LNCaP clone FGC (cell line): ENCODE measurements around the gene PFKFB2.

Experiments used
- DNase-seq: peaks from one replicate; pipeline ENCODE4 v3.0.0-alpha.2; 2011; ENCODE audit warnings: low read depth
- H3K4me3 ChIP-seq: 2 replicates; pipeline ENCODE4 v1.5.1; 2011; ENCODE audit warnings: mild to moderate bottlenecking, low read depth, low read length, control low read depth
- TF ChIP-seq, protein P1 (sequence below): IDR thresholded peaks from 2 replicates; pipeline ENCODE4 v1.5.1; 2012; ENCODE audit warnings: mild to moderate bottlenecking; ENCODE audit not compliant: control insufficient read depth, insufficient read depth; ENCODE audit errors: extremely low read depth

PFKFB2 gene

DNA sequence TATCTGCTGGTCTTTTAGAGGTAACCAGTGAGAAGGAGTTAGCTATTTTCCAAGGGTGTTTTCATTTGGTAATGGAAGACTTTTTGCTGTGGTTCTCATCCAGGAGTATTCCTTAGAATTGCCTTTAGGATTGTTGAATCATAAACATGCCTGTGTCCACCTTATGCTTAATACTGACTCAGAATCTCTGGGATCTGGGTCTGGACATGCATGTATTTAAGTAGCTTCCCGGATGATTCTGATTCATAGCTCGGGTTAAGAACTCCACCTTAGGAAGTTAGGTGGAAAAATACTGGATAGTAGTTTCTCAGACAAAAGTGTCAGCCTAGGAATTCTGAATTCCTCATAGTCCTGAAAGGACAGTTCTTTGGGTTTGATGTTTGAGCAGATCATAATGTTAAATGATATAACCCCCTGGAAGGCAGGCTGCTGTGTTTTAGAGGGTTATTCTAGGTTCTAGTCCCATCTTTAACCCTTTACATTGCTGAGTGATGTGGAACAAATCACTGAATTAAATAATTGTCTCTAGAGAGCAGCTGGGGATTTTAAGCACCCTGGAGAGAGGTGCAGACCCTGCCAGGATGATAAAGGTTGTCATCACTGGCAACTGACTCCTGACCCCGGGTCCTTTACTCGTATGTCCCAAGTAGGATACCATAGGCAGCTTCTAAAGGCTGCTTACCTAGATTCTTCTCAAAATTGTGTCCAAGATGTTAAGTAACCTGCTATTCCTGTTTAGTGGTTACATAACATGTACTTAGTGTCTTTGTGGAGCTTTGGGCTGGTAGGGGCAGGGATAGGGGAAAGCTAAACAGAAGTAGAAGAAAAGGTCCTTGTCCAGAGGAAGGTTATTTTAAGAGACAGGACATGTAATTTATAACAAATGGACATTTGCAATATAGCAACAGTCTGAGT, 21.1 kb downstream of the PFKFB2 start:
- no peak for DNase-seq
- TF ChIP-seq, protein P1, sequence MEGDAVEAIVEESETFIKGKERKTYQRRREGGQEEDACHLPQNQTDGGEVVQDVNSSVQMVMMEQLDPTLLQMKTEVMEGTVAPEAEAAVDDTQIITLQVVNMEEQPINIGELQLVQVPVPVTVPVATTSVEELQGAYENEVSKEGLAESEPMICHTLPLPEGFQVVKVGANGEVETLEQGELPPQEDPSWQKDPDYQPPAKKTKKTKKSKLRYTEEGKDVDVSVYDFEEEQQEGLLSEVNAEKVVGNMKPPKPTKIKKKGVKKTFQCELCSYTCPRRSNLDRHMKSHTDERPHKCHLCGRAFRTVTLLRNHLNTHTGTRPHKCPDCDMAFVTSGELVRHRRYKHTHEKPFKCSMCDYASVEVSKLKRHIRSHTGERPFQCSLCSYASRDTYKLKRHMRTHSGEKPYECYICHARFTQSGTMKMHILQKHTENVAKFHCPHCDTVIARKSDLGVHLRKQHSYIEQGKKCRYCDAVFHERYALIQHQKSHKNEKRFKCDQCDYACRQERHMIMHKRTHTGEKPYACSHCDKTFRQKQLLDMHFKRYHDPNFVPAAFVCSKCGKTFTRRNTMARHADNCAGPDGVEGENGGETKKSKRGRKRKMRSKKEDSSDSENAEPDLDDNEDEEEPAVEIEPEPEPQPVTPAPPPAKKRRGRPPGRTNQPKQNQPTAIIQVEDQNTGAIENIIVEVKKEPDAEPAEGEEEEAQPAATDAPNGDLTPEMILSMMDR: no peak
- H3K4me3 ChIP-seq: no peak overlapping the region

DNA sequence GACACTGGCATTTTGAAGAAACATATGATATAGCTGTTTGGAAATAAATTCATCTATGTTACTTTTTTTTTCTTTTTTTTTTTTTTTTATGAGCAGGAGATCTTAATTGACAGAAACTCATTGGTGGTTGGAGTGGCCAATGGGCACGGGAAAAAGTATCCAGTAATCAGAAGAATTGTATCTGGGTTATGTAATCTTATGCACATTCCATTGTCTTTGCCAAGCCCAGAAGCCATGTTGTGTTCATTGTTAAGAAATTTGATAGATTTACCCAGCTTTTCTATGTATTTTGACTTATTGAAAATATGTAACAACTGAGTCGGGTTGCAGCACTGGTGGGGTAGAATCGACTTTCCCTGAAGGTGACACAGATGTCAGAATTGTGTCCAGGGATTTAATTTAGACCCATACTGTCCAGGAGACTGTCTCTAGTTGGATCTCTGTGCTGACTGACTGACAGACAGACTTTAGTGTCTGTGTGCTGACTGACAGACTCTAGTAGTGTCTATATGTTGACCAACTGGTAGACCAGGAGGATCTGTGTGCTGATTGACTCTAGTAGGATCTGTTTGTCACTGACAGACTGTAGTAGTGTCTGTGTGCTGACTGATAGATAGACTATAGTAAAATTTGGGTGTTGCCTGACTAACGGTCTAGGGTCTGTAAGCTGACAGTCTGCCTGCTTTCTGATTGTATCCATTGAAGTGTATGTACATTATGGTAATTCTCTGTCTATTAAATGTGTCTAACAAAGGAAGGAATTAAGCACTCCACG, 23.3 kb downstream of the PFKFB2 start:
- TF ChIP-seq, protein P1: no peak
- DNase-seq: no peak
- no peak overlapping the region for H3K4me3 ChIP-seq

DNA sequence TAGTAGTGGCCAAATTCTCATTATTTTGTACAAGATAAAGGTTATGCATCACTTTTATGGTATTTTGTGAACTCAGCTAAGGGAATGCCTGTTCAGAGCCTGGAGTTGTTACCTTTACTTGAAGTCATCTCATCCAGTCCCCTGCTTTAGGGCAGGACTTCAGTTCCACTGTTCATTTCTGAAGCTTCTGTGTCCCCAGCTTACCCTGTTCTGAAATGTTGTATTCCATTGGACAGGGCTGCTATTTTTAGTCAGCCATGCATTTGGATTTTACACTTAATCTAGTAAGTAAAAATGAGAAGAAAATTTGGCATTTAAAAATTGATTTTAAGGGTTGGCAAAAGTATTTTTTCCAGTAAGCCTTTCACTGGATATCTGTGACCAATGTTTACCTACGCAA, 23.9 kb downstream of the PFKFB2 start:
- DNase-seq: no peak

DNA sequence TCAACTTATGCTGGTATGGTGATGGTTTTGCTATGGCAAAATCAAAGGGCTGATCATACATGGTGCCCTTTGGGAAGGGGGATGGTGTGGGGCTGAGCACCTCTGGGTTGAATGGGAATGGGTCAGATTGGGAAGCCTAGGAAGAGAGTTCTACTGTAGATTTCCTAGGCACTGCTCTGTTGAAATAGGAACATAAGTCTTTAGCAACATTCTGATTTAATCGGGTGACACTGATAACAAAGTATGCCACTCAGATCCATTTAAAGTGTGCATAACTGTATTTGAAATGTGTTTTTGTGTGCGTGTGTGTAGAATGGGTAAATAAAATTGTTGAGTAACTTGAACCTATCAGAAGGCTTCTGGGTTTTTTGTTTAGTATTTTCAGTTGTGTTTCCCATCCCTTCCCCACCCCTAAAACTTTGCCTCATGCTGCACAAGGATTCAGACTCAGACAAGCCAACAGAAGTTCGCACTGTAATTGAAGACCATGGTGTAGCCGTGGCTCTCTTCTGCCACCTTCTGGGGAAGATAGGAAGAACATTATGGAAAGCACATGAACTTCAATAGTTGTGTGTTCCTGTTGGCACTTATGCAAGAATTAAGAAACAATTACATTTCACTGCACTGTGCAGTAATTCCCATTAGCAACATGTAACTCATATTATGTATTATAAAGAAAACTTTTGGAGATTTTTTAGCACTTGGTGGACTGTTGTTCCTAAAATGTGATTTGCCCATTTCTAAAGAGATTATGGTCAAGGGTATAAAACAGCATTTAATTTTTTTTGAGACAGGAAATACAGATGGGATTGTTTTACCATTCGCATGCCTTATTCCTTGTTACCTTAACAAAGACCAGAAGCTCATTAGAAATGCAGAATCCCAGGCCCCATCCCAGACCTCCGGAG, 24.6 kb downstream of the PFKFB2 start:
- TF ChIP-seq, protein P1: peak; percentile 91
- DNase-seq: peak; percentile 63
- no peak overlapping the region for H3K4me3 ChIP-seq

More for the DNA sequence above, 23.9 kb downstream of the PFKFB2 start:
- TF ChIP-seq, protein P1: no peak
- H3K4me3 ChIP-seq: no peak overlapping the region

DNA sequence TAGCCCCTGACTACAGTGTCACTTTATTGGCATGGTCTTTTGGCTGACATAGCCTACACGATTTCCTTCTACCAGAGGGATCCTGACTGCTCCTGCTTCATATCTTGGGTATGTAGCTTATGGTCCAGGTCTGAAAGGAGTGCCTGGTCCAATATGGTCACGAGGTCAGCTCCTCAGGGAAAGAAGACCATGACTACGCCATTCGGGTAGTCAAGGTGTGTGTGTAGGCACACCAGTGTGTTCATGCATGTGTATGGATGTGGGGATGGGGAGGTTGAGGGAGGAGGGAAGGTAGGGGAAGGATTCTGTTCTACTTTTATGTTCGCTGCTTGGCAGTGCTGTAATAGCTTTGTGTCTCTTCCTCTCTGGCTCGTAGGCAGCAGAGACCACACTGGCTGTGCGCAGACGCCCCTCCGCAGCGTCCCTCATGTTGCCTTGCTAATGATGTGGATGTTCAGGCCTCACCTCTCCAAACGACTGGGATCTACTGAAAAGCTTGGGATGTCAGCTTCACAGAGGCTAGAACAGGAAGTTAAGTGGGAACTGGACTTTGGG, 25.6 kb downstream of the PFKFB2 start:
- no peak for DNase-seq
- TF ChIP-seq, protein P1: no peak
- no peak overlapping the region for H3K4me3 ChIP-seq

DNA sequence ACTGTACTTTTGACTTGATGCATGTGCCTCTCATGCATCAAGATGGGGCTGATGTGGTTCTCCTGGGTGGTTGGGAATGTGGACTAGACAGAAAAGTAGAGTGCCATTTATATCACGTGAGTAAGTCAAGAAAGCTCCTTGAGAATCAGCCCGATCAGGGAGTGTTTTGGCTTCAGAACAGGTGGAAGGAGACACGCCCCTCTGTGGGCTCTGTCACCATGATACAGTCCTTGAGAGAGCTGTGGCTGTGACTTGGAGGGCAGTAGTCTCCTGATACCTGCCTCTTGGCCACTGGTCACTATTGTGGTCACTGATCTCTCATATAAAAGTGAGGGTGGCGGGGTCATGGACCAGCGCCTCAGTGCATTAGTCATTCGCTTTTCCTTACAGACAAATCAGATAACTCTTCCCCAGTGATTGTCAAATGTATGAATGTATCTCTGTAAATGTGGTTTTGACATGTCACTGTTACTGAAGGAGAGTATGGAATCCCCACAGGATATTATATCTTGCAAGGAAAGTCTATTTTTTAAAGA, 26.7 kb downstream of the PFKFB2 start:
- TF ChIP-seq, protein P1: no peak
- no peak for DNase-seq
- H3K4me3 ChIP-seq: no peak overlapping the region
